OCI-LY3 (cell line): Measurements from ENCODE around the gene TMEM69.

Source experiments
- EZH2phosphoT487 ChIP-seq: fragments of 200-600 bp; shearing (Covaris generic); IDR thresholded peaks from 2 replicates; pipeline ENCODE4 v1.6.1; 2018; ENCODE audit warnings: antibody characterized with exemption, mixed run types, low read depth
- TF ChIP-seq, protein P1 (sequence below): fragments of 200-600, 300-600 bp; sonication (generic); IDR thresholded peaks from 2 replicates; pipeline ENCODE4 v1.5.1; 2014; ENCODE audit warnings: antibody characterized with exemption, low read length, low read depth

- TF ChIP-seq, protein P1, sequence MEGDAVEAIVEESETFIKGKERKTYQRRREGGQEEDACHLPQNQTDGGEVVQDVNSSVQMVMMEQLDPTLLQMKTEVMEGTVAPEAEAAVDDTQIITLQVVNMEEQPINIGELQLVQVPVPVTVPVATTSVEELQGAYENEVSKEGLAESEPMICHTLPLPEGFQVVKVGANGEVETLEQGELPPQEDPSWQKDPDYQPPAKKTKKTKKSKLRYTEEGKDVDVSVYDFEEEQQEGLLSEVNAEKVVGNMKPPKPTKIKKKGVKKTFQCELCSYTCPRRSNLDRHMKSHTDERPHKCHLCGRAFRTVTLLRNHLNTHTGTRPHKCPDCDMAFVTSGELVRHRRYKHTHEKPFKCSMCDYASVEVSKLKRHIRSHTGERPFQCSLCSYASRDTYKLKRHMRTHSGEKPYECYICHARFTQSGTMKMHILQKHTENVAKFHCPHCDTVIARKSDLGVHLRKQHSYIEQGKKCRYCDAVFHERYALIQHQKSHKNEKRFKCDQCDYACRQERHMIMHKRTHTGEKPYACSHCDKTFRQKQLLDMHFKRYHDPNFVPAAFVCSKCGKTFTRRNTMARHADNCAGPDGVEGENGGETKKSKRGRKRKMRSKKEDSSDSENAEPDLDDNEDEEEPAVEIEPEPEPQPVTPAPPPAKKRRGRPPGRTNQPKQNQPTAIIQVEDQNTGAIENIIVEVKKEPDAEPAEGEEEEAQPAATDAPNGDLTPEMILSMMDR, result no peak
- TF ChIP-seq EZH2phosphoT487, result no peak
These were observed 10.2 kb upstream of the TMEM69 start for GRCh38 chr1:45677751-45678245.
